Panc1 (cell line): Measurements from ENCODE around the gene SVOP. TPM values are rescaled to one million over a fixed set of nuclear protein-coding genes. Genes with fewer than 3 reads are reported as not detected.
"Not testable (repeated sequence)": the region's sequence is repeated elsewhere in the genome, so short reads cannot be mapped to it uniquely, and the experiment has no call there.

Experiments used
- ATAC-seq: fragments of 200-7000 bp; cut with Tn5 transposase; 2 replicates; pipeline ENCODE4 v1.9.1; 2020; ENCODE audit warnings: mild to moderate bottlenecking, moderate library complexity
- BruUV-seq: library from RNA; stranded (reverse); fragments of 400-500 nt; replicated peaks from 2 replicates; lab custom pipeline; 2021; lab: Mats Ljungman, UMichigan
- CTCF ChIA-PET: fragments of 300-600 bp; sonication (Branson Sonifier 250); formaldehyde crosslinking; loops from one replicate; lab custom pipeline; 2022; ENCODE audit warnings: antibody characterized with exemption; lab: Charles Lee
- POLR2A ChIA-PET: fragments of 300-600 bp; sonication (Branson Sonifier 250); formaldehyde crosslinking; loops from one replicate; lab custom pipeline; 2022; ENCODE audit warnings: antibody characterized with exemption; lab: Charles Lee
- DNase-seq: peaks from one replicate; pipeline ENCODE4 v3.0.0-alpha.2; 2010; ENCODE audit warnings: low read depth, low spot score
- H3K27ac ChIP-seq: 2 replicates; pipeline ENCODE4 v1.5.1; 2011; ENCODE audit warnings: mild to moderate bottlenecking, low read length, inconsistent platforms
- H3K27me3 ChIP-seq: fragments of 200-500 bp; sonication (Bioruptor generic); 2 replicates; pipeline ENCODE4 v1.6.0; 2014; ENCODE audit warnings: low read length, inconsistent platforms; ENCODE audit not compliant: control insufficient read depth, insufficient read depth
- H3K36me3 ChIP-seq: fragments of 200-500 bp; sonication (Bioruptor generic); 2 replicates; pipeline ENCODE4 v1.5.1; 2014; ENCODE audit warnings: inconsistent platforms, mild to moderate bottlenecking, low read length, moderate library complexity; ENCODE audit not compliant: control insufficient read depth, insufficient read depth
- H3K4me1 ChIP-seq: 2 replicates; pipeline ENCODE4 v1.5.1; 2011; ENCODE audit warnings: inconsistent platforms, mild to moderate bottlenecking, low read length, moderate library complexity; ENCODE audit not compliant: control insufficient read depth, insufficient read depth
- H3K4me3 ChIP-seq, 2 experiments: 2 replicates each; pipeline ENCODE4 v1.5.1; 2011 to 2012; ENCODE audit warnings: low read depth in 2 of 2, low read length in 2 of 2, mild to moderate bottlenecking in 2 of 2, inconsistent platforms in 1 of 2, moderate library complexity in 1 of 2
- H3K9me3 ChIP-seq: fragments of 200-500 bp; sonication (Bioruptor generic); 2 replicates; pipeline ENCODE4 v1.5.1; 2014; ENCODE audit warnings: low read depth, mild to moderate bottlenecking, inconsistent platforms, low read length, moderate library complexity; ENCODE audit not compliant: control insufficient read depth, insufficient read depth
- POLR2AphosphoS5 ChIP-seq: IDR thresholded peaks from 2 replicates; pipeline ENCODE4 v1.6.1; 2012; ENCODE audit warnings: mild to moderate bottlenecking, low read depth, low read length, moderate library complexity
- SIN3A ChIP-seq: IDR thresholded peaks from 2 replicates; pipeline ENCODE4 v1.6.1; 2012; ENCODE audit warnings: low read depth, mild to moderate bottlenecking, low read length, moderate library complexity, borderline replicate concordance; ENCODE audit not compliant: insufficient read depth
- TCF7L2 ChIP-seq: IDR thresholded peaks from 2 replicates; pipeline ENCODE4 v1.6.1; 2011; ENCODE audit warnings: mild to moderate bottlenecking, low read depth, low read length, inconsistent platforms
- in situ Hi-C: cut with HindIII; loops from 2 replicates; pipeline ENCODE4 v1.10.0; 2016; ENCODE audit warnings: low sequenced_read_pairs, low pct_unique_long_range_greater_than_20kb
- intact Hi-C: fragments of 100-400 bp; cut with micrococcal nuclease; formaldehyde crosslinking; loops from one replicate; pipeline ENCODE4 v1.10.0; 2022; ENCODE audit not compliant: unreplicated experiment
- total RNA-seq: library from RNA; stranded (reverse); gene quantifications from one replicate; pipeline ENCODE4 v1.2.1, GENCODE V29; 2021; ENCODE audit not compliant: unreplicated experiment
- TF ChIP-seq, protein P1 (sequence below), 2 experiments: IDR thresholded peaks; 2 replicates each; pipeline ENCODE4 v1.6.1; 2011 to 2012; ENCODE audit warnings: low read depth in 2 of 2, control low read depth in 1 of 2, low read length in 1 of 2, mild to moderate bottlenecking in 1 of 2, moderate library complexity in 1 of 2; ENCODE audit not compliant: insufficient read depth in 1 of 2
- TF ChIP-seq, protein P2 (sequence below): fragments of 450-650 bp; IDR thresholded peaks from 2 replicates; pipeline ENCODE4 v1.5.1; 2017; ENCODE audit warnings: mild to moderate bottlenecking

The SVOP gene
- total RNA-seq, 1 experiment from 2014 or later, result not detected

DNA sequence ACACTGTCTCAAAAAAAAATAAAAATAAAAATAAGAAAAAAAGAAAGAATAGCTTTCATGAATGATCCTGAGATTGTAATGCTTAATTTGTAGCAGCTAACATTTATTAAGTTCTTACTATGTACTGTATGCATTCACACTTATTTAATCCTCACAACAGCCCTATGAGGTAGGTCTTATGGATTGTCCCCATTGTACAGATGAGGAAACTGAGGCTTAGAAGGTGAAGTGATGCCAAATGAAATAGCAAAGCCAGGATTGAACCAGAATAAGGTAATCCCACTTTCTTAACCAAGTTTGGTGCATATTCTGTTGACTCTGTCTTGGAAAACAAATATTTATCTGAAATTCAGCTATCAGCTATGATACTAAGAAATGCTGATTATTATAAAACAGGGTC is 33.7 kb upstream of the SVOP start:
- intact Hi-C loops (no loop called here), in situ Hi-C loops (no loop called here)
- Histone ChIP-seq H3K4me1 (peaks cover 8% of the 10 kb centered on the region; the same call in 1 of the 2 replicates), H3K27ac (no peak overlapping the region), H3K36me3 (no peaks in the 10 kb centered on the region), H3K27me3 (no peaks in the 10 kb centered on the region), H3K4me3 (no peak overlapping the region), H3K9me3 (no peaks in the 10 kb centered on the region)
- ChIA-PET POLR2A (no interaction called here), CTCF (no interaction called here)
- TF ChIP-seq, protein P1, sequence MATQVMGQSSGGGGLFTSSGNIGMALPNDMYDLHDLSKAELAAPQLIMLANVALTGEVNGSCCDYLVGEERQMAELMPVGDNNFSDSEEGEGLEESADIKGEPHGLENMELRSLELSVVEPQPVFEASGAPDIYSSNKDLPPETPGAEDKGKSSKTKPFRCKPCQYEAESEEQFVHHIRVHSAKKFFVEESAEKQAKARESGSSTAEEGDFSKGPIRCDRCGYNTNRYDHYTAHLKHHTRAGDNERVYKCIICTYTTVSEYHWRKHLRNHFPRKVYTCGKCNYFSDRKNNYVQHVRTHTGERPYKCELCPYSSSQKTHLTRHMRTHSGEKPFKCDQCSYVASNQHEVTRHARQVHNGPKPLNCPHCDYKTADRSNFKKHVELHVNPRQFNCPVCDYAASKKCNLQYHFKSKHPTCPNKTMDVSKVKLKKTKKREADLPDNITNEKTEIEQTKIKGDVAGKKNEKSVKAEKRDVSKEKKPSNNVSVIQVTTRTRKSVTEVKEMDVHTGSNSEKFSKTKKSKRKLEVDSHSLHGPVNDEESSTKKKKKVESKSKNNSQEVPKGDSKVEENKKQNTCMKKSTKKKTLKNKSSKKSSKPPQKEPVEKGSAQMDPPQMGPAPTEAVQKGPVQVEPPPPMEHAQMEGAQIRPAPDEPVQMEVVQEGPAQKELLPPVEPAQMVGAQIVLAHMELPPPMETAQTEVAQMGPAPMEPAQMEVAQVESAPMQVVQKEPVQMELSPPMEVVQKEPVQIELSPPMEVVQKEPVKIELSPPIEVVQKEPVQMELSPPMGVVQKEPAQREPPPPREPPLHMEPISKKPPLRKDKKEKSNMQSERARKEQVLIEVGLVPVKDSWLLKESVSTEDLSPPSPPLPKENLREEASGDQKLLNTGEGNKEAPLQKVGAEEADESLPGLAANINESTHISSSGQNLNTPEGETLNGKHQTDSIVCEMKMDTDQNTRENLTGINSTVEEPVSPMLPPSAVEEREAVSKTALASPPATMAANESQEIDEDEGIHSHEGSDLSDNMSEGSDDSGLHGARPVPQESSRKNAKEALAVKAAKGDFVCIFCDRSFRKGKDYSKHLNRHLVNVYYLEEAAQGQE (IDR thresholded peaks at IDR 0.05; ENCODE audit: insufficient read depth in 1 of 2, low read depth in 2 of 2, low read length in 1 of 2), result no peak
- TF ChIP-seq TCF7L2, result no peak
- no peak for TF ChIP-seq SIN3A
- TF ChIP-seq POLR2AphosphoS5, result no peak
- TF ChIP-seq, protein P2, sequence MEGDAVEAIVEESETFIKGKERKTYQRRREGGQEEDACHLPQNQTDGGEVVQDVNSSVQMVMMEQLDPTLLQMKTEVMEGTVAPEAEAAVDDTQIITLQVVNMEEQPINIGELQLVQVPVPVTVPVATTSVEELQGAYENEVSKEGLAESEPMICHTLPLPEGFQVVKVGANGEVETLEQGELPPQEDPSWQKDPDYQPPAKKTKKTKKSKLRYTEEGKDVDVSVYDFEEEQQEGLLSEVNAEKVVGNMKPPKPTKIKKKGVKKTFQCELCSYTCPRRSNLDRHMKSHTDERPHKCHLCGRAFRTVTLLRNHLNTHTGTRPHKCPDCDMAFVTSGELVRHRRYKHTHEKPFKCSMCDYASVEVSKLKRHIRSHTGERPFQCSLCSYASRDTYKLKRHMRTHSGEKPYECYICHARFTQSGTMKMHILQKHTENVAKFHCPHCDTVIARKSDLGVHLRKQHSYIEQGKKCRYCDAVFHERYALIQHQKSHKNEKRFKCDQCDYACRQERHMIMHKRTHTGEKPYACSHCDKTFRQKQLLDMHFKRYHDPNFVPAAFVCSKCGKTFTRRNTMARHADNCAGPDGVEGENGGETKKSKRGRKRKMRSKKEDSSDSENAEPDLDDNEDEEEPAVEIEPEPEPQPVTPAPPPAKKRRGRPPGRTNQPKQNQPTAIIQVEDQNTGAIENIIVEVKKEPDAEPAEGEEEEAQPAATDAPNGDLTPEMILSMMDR, result no peak
- ATAC-seq (no peak), DNase-seq (no peak)
- BruUV-seq, result TSS peak; percentile 77

DNA sequence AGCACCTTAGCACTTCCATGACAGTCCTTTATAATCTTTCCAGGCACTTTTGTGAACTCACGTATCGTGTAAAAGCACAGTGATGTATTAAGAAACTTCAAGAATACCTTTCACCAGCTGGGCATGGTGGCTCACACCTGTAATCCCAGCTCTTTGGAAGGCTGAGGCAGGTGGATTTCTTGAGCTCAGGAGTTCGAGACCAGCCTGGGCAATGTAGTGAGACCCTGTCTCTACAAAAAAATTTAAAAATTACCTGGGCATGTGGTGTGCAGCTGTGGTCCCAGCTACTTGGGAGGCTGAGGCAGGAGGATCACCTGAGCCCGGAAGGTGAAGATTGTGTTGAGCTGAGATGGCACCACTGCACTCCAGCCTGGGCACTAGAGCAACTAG is 33.3 kb upstream of the SVOP start:
- CTCF ChIA-PET, H3K27ac ChIP-seq, ATAC-seq, BruUV-seq, in situ Hi-C loops, H3K4me3 ChIP-seq, H3K36me3 ChIP-seq, H3K27me3 ChIP-seq, intact Hi-C loops, H3K4me1 ChIP-seq, POLR2A ChIA-PET, H3K9me3 ChIP-seq, DNase-seq: not testable (repeated sequence)

DNA sequence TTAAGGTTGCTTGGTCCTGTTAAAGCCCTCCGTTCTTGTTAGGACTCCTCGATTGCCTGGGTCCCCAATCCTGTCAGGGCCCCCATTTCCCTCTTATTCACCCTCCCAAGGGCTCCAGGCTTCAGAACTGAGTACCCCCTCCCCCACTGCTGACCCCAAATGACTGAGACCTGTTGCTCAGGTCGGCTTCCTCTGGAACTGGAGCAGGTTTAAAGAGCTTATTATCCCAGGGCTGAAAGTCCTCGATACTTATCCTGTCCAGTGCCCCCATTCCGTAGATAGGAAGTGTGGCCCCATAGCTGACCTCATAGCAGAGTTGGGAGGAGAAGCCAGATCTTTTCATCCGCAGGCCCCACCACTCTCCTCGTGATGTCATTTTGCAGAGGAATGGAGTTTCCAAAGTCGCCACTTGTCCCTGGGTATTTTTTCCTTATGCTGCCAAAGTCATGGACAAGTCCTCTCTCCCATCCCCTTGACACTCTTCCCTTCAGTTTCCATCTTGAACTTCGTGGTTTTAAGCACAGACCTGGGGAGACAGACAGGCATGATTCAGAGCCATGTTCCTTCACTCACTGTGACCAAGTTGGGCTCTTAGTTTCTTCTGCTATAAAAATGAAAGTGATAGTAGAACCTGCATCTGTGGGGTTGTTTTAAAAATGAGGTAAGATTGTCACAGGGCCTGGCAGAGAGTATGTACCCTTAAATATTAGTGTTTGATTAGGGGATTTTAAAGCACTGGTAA is 32.7 kb upstream of the SVOP start:
- peak overlapping the region; percentile 79 to 93 for H3K4me3 ChIP-seq
- peaks cover 8% of the 10 kb centered on the region; the same call in 1 of the 2 replicates for H3K4me1 ChIP-seq
- in situ Hi-C loops, result no loop called here
- ChIA-PET CTCF (no interaction called here), POLR2A (no interaction called here)
- intact Hi-C loops, result no loop called here
- no TSS peak for BruUV-seq
- H3K27ac ChIP-seq, result peak overlapping the region; percentile 51
- DNase-seq (no peak), ATAC-seq (no peak)
- no peaks in the 10 kb centered on the region for H3K36me3 ChIP-seq
- no peaks in the 10 kb centered on the region for H3K27me3 ChIP-seq
- no peak for TF ChIP-seq TCF7L2
- TF ChIP-seq, protein P1 (IDR thresholded peaks at IDR 0.05; ENCODE audit: insufficient read depth in 1 of 2, low read depth in 2 of 2, low read length in 1 of 2), result no peak
- TF ChIP-seq, protein P2, result no peak
- no peak for TF ChIP-seq SIN3A
- TF ChIP-seq POLR2AphosphoS5, result no peak
- H3K9me3 ChIP-seq, result no peaks in the 10 kb centered on the region
